Measurements from ENCODE around the gene QSER1. TPM values are rescaled to one million over a fixed set of nuclear protein-coding genes. Genes with fewer than 3 reads are reported as not detected.

QSER1 gene
- polyA plus RNA-seq, 1 donor: 19.5 TPM

GRCh38 chr11:33015621-33016551 is 123.3 kb downstream of the QSER1 start, which contains the start of gene DEPDC7:
Gene DEPDC7 (plus strand): TSS chr11:33015878. CDS start chr11:33015956, 78 bp downstream.
- H3K27ac ChIP-seq (ENCODE audit: low read length): peak within 1 kb of the TSS; percentile 86
- H3K4me3 ChIP-seq (ENCODE audit: low read length): peak within 1 kb of the TSS; percentile 55
- no peaks in the 10 kb centered on the region for H3K36me3 ChIP-seq (ENCODE audit: control insufficient read depth, insufficient read depth, low read length)
- WGBS (ENCODE audit: insufficient coverage, low lambda C conversion rate): no CpG with 5 or more reads among the region's 89 CpGs
- DNase-seq: peak; percentile 91 to 95
- H3K9me3 ChIP-seq (ENCODE audit: control insufficient read depth, low read depth, low read length): peaks cover 4% of the 10 kb centered on the region
- H3K4me1 ChIP-seq (ENCODE audit: control insufficient read depth, insufficient read depth, low read length): peaks cover 41% of the 10 kb centered on the region
- no peaks in the 10 kb centered on the region for H3K27me3 ChIP-seq (ENCODE audit: control insufficient read depth, insufficient read depth, low read length)

- WGBS (ENCODE audit: insufficient coverage, low lambda C conversion rate): 37% methylated on average over 3 of the region's 4 CpGs
- peak overlapping the region; percentile 86 for H3K27ac ChIP-seq (ENCODE audit: low read length)
- H3K36me3 ChIP-seq (ENCODE audit: control insufficient read depth, insufficient read depth, low read length): no peaks in the 10 kb centered on the region
- peaks cover 4% of the 10 kb centered on the region for H3K9me3 ChIP-seq (ENCODE audit: control insufficient read depth, low read depth, low read length)
- H3K27me3 ChIP-seq (ENCODE audit: control insufficient read depth, insufficient read depth, low read length): no peaks in the 10 kb centered on the region
- H3K4me3 ChIP-seq (ENCODE audit: low read length): peak overlapping the region; percentile 55
- H3K4me1 ChIP-seq (ENCODE audit: control insufficient read depth, insufficient read depth, low read length): peaks cover 39% of the 10 kb centered on the region
- no peak for DNase-seq
Measured at GRCh38 chr11:33016654-33017053, 124.0 kb downstream of the QSER1 start.

DNA sequence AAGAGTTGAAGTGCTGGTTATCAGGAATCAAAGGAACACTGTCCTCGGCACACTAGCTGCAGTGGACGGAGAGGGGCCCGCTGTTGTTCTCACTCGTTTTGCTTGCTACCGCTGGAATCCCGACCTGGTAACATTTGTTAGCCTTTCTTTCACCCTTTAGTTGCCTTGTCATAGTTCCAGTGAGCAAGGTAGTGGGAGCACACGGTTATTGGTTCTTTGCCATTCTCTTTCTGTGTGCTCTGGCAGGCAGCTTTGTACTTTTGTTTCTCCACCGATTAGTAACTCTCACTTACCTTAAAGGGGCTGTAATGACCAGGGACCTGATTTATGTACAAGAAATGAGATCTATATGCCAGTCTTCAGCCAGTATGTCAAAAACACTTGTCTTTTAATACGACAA is 124.9 kb downstream of the QSER1 start:
- H3K36me3 ChIP-seq (ENCODE audit: control insufficient read depth, insufficient read depth, low read length): no peaks in the 10 kb centered on the region
- H3K27me3 ChIP-seq (ENCODE audit: control insufficient read depth, insufficient read depth, low read length): no peaks in the 10 kb centered on the region
- peak overlapping the region; percentile 86 for H3K27ac ChIP-seq (ENCODE audit: low read length)
- H3K9me3 ChIP-seq (ENCODE audit: control insufficient read depth, low read depth, low read length): peaks cover 4% of the 10 kb centered on the region
- peak in 1 of 2 donors; percentile 66 for DNase-seq
- H3K4me3 ChIP-seq (ENCODE audit: low read length): peak overlapping the region; percentile 55
- H3K4me1 ChIP-seq (ENCODE audit: control insufficient read depth, insufficient read depth, low read length): peaks cover 39% of the 10 kb centered on the region
- WGBS (ENCODE audit: insufficient coverage, low lambda C conversion rate): no CpG with 5 or more reads among the region's 9 CpGs

DNA sequence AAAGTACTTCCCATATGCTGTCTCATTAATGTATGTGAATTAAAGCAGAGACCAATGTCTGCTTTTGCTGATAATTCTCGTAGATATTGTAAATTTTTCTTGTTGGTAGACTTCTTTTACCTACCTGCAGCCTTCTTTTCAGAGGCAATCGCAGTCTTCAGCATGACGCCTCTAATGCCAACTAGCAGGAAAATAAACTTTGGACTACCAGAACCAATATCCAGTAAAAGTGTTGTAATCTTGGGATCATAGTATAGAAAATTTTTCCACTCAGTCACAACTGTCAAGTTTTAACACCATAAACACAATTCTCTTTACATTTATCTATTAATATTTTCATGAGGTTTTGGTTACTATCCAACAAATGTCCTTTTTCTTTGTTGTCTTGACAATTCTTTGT is 125.4 kb downstream of the QSER1 start:
- Histone ChIP-seq H3K27me3 (ENCODE audit: control insufficient read depth, insufficient read depth, low read length) (no peaks in the 10 kb centered on the region), H3K4me3 (ENCODE audit: low read length) (peak overlapping the region; percentile 55), H3K36me3 (ENCODE audit: control insufficient read depth, insufficient read depth, low read length) (no peaks in the 10 kb centered on the region), H3K27ac (ENCODE audit: low read length) (peak overlapping the region; percentile 86), H3K9me3 (ENCODE audit: control insufficient read depth, low read depth, low read length) (peaks cover 4% of the 10 kb centered on the region), H3K4me1 (ENCODE audit: control insufficient read depth, insufficient read depth, low read length) (peaks cover 41% of the 10 kb centered on the region)
- 60% methylated on average over 1 of the region's 3 CpGs for WGBS (ENCODE audit: insufficient coverage, low lambda C conversion rate)
- DNase-seq: peak in 1 of 2 donors; percentile 81

- Histone ChIP-seq H3K9me3 (ENCODE audit: control insufficient read depth, low read depth, low read length) (peaks cover 4% of the 10 kb centered on the region), H3K4me1 (ENCODE audit: control insufficient read depth, insufficient read depth, low read length) (peaks cover 40% of the 10 kb centered on the region), H3K27ac (ENCODE audit: low read length) (peak overlapping the region; percentile 86), H3K27me3 (ENCODE audit: control insufficient read depth, insufficient read depth, low read length) (no peaks in the 10 kb centered on the region), H3K36me3 (ENCODE audit: control insufficient read depth, insufficient read depth, low read length) (no peaks in the 10 kb centered on the region), H3K4me3 (ENCODE audit: low read length) (no peak overlapping the region)
- WGBS (ENCODE audit: insufficient coverage, low lambda C conversion rate): no CpG with 5 or more reads among the region's 6 CpGs
- no peak for DNase-seq
Measured at GRCh38 chr11:33018840-33019239, 126.2 kb downstream of the QSER1 start.

GRCh38 chr11:33021501-33021900 is 128.9 kb downstream of the QSER1 start:
- peak in 1 of 2 donors; percentile 11 for DNase-seq
- 80% methylated on average over 1 of the region's 1 CpG for WGBS (ENCODE audit: insufficient coverage, low lambda C conversion rate)
- Histone ChIP-seq H3K4me3 (ENCODE audit: low read length) (no peak overlapping the region), H3K9me3 (ENCODE audit: control insufficient read depth, low read depth, low read length) (no peaks in the 10 kb centered on the region), H3K36me3 (ENCODE audit: control insufficient read depth, insufficient read depth, low read length) (peaks cover 2% of the 10 kb centered on the region), H3K27me3 (ENCODE audit: control insufficient read depth, insufficient read depth, low read length) (no peaks in the 10 kb centered on the region), H3K27ac (ENCODE audit: low read length) (peak overlapping the region; percentile 69), H3K4me1 (ENCODE audit: control insufficient read depth, insufficient read depth, low read length) (peaks cover 35% of the 10 kb centered on the region)

GRCh38 chr11:33021937-33022336 is 129.3 kb downstream of the QSER1 start:
- Histone ChIP-seq H3K27ac (ENCODE audit: low read length) (peak overlapping the region; percentile 69), H3K4me1 (ENCODE audit: control insufficient read depth, insufficient read depth, low read length) (peaks cover 35% of the 10 kb centered on the region), H3K36me3 (ENCODE audit: control insufficient read depth, insufficient read depth, low read length) (peaks cover 6% of the 10 kb centered on the region), H3K27me3 (ENCODE audit: control insufficient read depth, insufficient read depth, low read length) (no peaks in the 10 kb centered on the region), H3K9me3 (ENCODE audit: control insufficient read depth, low read depth, low read length) (no peaks in the 10 kb centered on the region), H3K4me3 (ENCODE audit: low read length) (no peak overlapping the region)
- no CpG with 5 or more reads among the region's 1 CpG for WGBS (ENCODE audit: insufficient coverage, low lambda C conversion rate)
- peak; percentile 41 to 85 for DNase-seq

GRCh38 chr11:33025339-33025722 is 132.7 kb downstream of the QSER1 start:
- DNase-seq: no peak
- WGBS (ENCODE audit: insufficient coverage, low lambda C conversion rate): 80% methylated on average over 2 of the region's 3 CpGs

GRCh38 chr11:33027233-33027632 is 134.6 kb downstream of the QSER1 start:
- peaks cover 14% of the 10 kb centered on the region for H3K36me3 ChIP-seq (ENCODE audit: control insufficient read depth, insufficient read depth, low read length)
- DNase-seq: no peak
- WGBS (ENCODE audit: insufficient coverage, low lambda C conversion rate): 83% methylated on average over 2 of the region's 2 CpGs
- no peaks in the 10 kb centered on the region for H3K9me3 ChIP-seq (ENCODE audit: control insufficient read depth, low read depth, low read length)
- H3K4me3 ChIP-seq (ENCODE audit: low read length): no peak overlapping the region
- H3K27ac ChIP-seq (ENCODE audit: low read length): no peak overlapping the region
- peaks cover 8% of the 10 kb centered on the region for H3K4me1 ChIP-seq (ENCODE audit: control insufficient read depth, insufficient read depth, low read length)
- H3K27me3 ChIP-seq (ENCODE audit: control insufficient read depth, insufficient read depth, low read length): no peaks in the 10 kb centered on the region

More at GRCh38 chr11:33025339-33025722, 132.7 kb downstream of the QSER1 start:
- Histone ChIP-seq H3K36me3 (ENCODE audit: control insufficient read depth, insufficient read depth, low read length) (peaks cover 9% of the 10 kb centered on the region), H3K4me3 (ENCODE audit: low read length) (no peak overlapping the region), H3K9me3 (ENCODE audit: control insufficient read depth, low read depth, low read length) (no peaks in the 10 kb centered on the region), H3K4me1 (ENCODE audit: control insufficient read depth, insufficient read depth, low read length) (peaks cover 20% of the 10 kb centered on the region), H3K27me3 (ENCODE audit: control insufficient read depth, insufficient read depth, low read length) (no peaks in the 10 kb centered on the region), H3K27ac (ENCODE audit: low read length) (no peak overlapping the region)

GRCh38 chr11:33027846-33028536 is 135.4 kb downstream of the QSER1 start:
- Histone ChIP-seq H3K27ac (ENCODE audit: low read length) (no peak overlapping the region), H3K36me3 (ENCODE audit: control insufficient read depth, insufficient read depth, low read length) (peaks cover 14% of the 10 kb centered on the region), H3K9me3 (ENCODE audit: control insufficient read depth, low read depth, low read length) (no peaks in the 10 kb centered on the region), H3K4me1 (ENCODE audit: control insufficient read depth, insufficient read depth, low read length) (peaks cover 3% of the 10 kb centered on the region), H3K27me3 (ENCODE audit: control insufficient read depth, insufficient read depth, low read length) (no peaks in the 10 kb centered on the region), H3K4me3 (ENCODE audit: low read length) (no peak overlapping the region)
- no peak for DNase-seq
- WGBS (ENCODE audit: insufficient coverage, low lambda C conversion rate): 86% methylated on average over 2 of the region's 4 CpGs
